Amygdala (tissue), 56 donors: ENCODE measurements around the gene CALN1.
"Not testable (repeated sequence)": the region's sequence is repeated elsewhere in the genome, so short reads cannot be mapped to it uniquely, and the experiment has no call there.

Experiments
- DNase-seq, 56 donors: peaks; one replicate each; lab custom pipeline; 2025; lab: John Stamatoyannopoulos, UW

CALN1 gene

GRCh38 chr7:72112530-72112929, 299.6 kb downstream of the CALN1 start:
- no peak for DNase-seq

GRCh38 chr7:72111086-72111485, 301.1 kb downstream of the CALN1 start:
- no peak for DNase-seq

GRCh38 chr7:72109566-72109965, 302.6 kb downstream of the CALN1 start:
- DNase-seq, result no peak

- no peak for DNase-seq
These were observed 305.7 kb downstream of the CALN1 start for GRCh38 chr7:72106405-72106804.

GRCh38 chr7:72101444-72101843, 310.7 kb downstream of the CALN1 start:
- no peak for DNase-seq

- no peak for DNase-seq
These were observed 312.4 kb downstream of the CALN1 start for GRCh38 chr7:72099784-72100183.

- no peak for DNase-seq
These were observed 313.1 kb downstream of the CALN1 start for GRCh38 chr7:72098807-72099580.

GRCh38 chr7:72097226-72097625, 314.9 kb downstream of the CALN1 start:
- no peak for DNase-seq

GRCh38 chr7:72092769-72093168, 319.4 kb downstream of the CALN1 start:
- no peak for DNase-seq

- DNase-seq, result no peak
These were observed 324.2 kb downstream of the CALN1 start for GRCh38 chr7:72087926-72088325.

- no peak for DNase-seq
These were observed 331.1 kb downstream of the CALN1 start for GRCh38 chr7:72080865-72081510.

- no peak for DNase-seq
These were observed 331.8 kb downstream of the CALN1 start for GRCh38 chr7:72080341-72080766.

- DNase-seq, result no peak
These were observed 333.3 kb downstream of the CALN1 start for GRCh38 chr7:72078856-72079255.

- no peak for DNase-seq
These were observed 333.8 kb downstream of the CALN1 start for GRCh38 chr7:72078301-72078700.

GRCh38 chr7:72077786-72078185, 334.4 kb downstream of the CALN1 start:
- peak in 1 of 56 donors; percentile 4 for DNase-seq

- DNase-seq, result no peak
These were observed 339.2 kb downstream of the CALN1 start for GRCh38 chr7:72072901-72073300.

- no peak for DNase-seq
These were observed 342.9 kb downstream of the CALN1 start for GRCh38 chr7:72069263-72069662.

- DNase-seq, result not testable (repeated sequence)
These were observed 346.4 kb downstream of the CALN1 start for GRCh38 chr7:72065764-72066163.

- DNase-seq, result no peak
These were observed 347.2 kb downstream of the CALN1 start for GRCh38 chr7:72064916-72065315.

- no peak for DNase-seq
These were observed 348.8 kb downstream of the CALN1 start for GRCh38 chr7:72063330-72063729.

GRCh38 chr7:72062666-72063065, 349.5 kb downstream of the CALN1 start:
- no peak for DNase-seq

GRCh38 chr7:72059925-72060324, 352.2 kb downstream of the CALN1 start:
- no peak for DNase-seq
